Activated B cell treated with CpG ODN at 0.5 μM for 24 hours (primary cell): Measurements from ENCODE around the gene KDM6A. TPM values are rescaled to one million over a fixed set of nuclear protein-coding genes. Genes with fewer than 3 reads are reported as not detected.

Source experiments
- ATAC-seq: fragments of 200-7000 bp; cut with Tn5 transposase; one replicate; pipeline ENCODE4 v1.10.0; 2021; ENCODE audit warnings: low read depth, mild to moderate bottlenecking, moderate library complexity
- CTCF ChIA-PET: fragments of 350-600 bp; sonication (Branson Sonifier 250); formaldehyde crosslinking; loops from one replicate; lab custom pipeline; 2021; ENCODE audit warnings: antibody characterized with exemption; lab: Charles Lee
- POLR2A ChIA-PET: fragments of 350-600 bp; sonication (Branson Sonifier 250); formaldehyde crosslinking; loops from one replicate; lab custom pipeline; 2021; ENCODE audit warnings: antibody characterized with exemption; lab: Charles Lee
- DNase-seq: peaks from one replicate; pipeline ENCODE4 v3.0.0; 2022
- H3K27ac Mint-ChIP-seq: one replicate; pipeline ENCODE4 v1.8.0; 2020; ENCODE audit warnings: mixed read lengths
- H3K27me3 Mint-ChIP-seq: one replicate; pipeline ENCODE4 v1.8.0; 2021; ENCODE audit warnings: mixed read lengths
- H3K36me3 Mint-ChIP-seq: one replicate; pipeline ENCODE4 v1.8.0; 2021; ENCODE audit warnings: low read depth, mixed read lengths
- H3K4me1 Mint-ChIP-seq: one replicate; pipeline ENCODE4 v1.8.0; 2021; ENCODE audit warnings: mixed read lengths
- H3K4me3 Mint-ChIP-seq: one replicate; pipeline ENCODE4 v1.8.0; 2020; ENCODE audit warnings: mild to moderate bottlenecking, mixed read lengths
- H3K9me3 Mint-ChIP-seq: one replicate; pipeline ENCODE4 v1.8.0; 2020; ENCODE audit warnings: mixed read lengths
- CTCF ChIP-seq: fragments of 200-600 bp; IDR thresholded peaks from one replicate; pipeline ENCODE4 v1.8.0; 2022; ENCODE audit warnings: antibody characterized with exemption, mild to moderate bottlenecking
- intact Hi-C: fragments of 100-400 bp; cut with micrococcal nuclease; formaldehyde crosslinking; loops from one replicate; pipeline ENCODE4 v1.15.1; 2024
- total RNA-seq: library from RNA; stranded (reverse); gene quantifications from 2 replicates; pipeline ENCODE4 v1.2.3, GENCODE V29; 2022

The KDM6A gene
- total RNA-seq, 1 donor from 2014 or later = 36.0 TPM

- no peak for TF ChIP-seq CTCF
- ChIA-PET CTCF (no interaction called here), POLR2A (no interaction called here)
- Mint-ChIP-seq H3K27ac (no peak overlapping the region), H3K9me3 (no peaks in the 10 kb centered on the region), H3K27me3 (no peaks in the 10 kb centered on the region), H3K4me1 (no peaks in the 10 kb centered on the region), H3K4me3 (no peak overlapping the region), H3K36me3 (no peaks in the 10 kb centered on the region)
- intact Hi-C loops = no loop called here
- no peak for DNase-seq
- ATAC-seq = no peak
These were observed 272.7 kb downstream of the KDM6A start for GRCh38 chrX:45145492-45146215.

- intact Hi-C loops = no loop called here
- Mint-ChIP-seq H3K4me3 (no peak overlapping the region), H3K27ac (no peak overlapping the region), H3K9me3 (no peaks in the 10 kb centered on the region), H3K27me3 (no peaks in the 10 kb centered on the region), H3K4me1 (no peaks in the 10 kb centered on the region), H3K36me3 (no peaks in the 10 kb centered on the region)
- DNase-seq (no peak), ATAC-seq (no peak)
- no peak for TF ChIP-seq CTCF
- CTCF ChIA-PET = no interaction called here
- POLR2A ChIA-PET = no interaction called here
These were observed 277.8 kb downstream of the KDM6A start for GRCh38 chrX:45150821-45151220.

GRCh38 chrX:45154033-45154360, 281.0 kb downstream of the KDM6A start:
- Mint-ChIP-seq H3K27me3 (no peaks in the 10 kb centered on the region), H3K9me3 (no peaks in the 10 kb centered on the region), H3K27ac (no peak overlapping the region), H3K36me3 (no peaks in the 10 kb centered on the region), H3K4me3 (no peak overlapping the region), H3K4me1 (no peaks in the 10 kb centered on the region)
- ATAC-seq = no peak
- no peak for TF ChIP-seq CTCF
- ChIA-PET CTCF (no interaction called here), POLR2A (no interaction called here)
- no peak for DNase-seq
- intact Hi-C loops = no loop called here

- intact Hi-C loops = no loop called here
- no peak for TF ChIP-seq CTCF
- Mint-ChIP-seq H3K36me3 (no peaks in the 10 kb centered on the region), H3K27ac (no peak overlapping the region), H3K4me3 (no peak overlapping the region), H3K9me3 (no peaks in the 10 kb centered on the region), H3K27me3 (no peaks in the 10 kb centered on the region), H3K4me1 (no peaks in the 10 kb centered on the region)
- DNase-seq (no peak), ATAC-seq (no peak)
- CTCF ChIA-PET = no interaction called here
- POLR2A ChIA-PET = no interaction called here
These were observed 281.5 kb downstream of the KDM6A start for GRCh38 chrX:45154462-45154861.

GRCh38 chrX:45157647-45158046, 284.7 kb downstream of the KDM6A start:
- no peaks in the 10 kb centered on the region for H3K36me3 Mint-ChIP-seq
- no peaks in the 10 kb centered on the region for H3K4me1 Mint-ChIP-seq
- no peak for TF ChIP-seq CTCF
- intact Hi-C loops = no loop called here
- POLR2A ChIA-PET = no interaction called here
- H3K4me3 Mint-ChIP-seq = no peak overlapping the region
- peaks cover 9% of the 10 kb centered on the region for H3K9me3 Mint-ChIP-seq
- no peaks in the 10 kb centered on the region for H3K27me3 Mint-ChIP-seq
- no peak for DNase-seq
- CTCF ChIA-PET = no interaction called here
- ATAC-seq = no peak
- no peak overlapping the region for H3K27ac Mint-ChIP-seq

Other genes starting within 250 kb of the KDM6A start
- gene DUSP21, start 29.2 kb upstream of the KDM6A start, total RNA-seq = not detected in 2 replicates